A673 (cell line): ENCODE data around the gene SPRED2.

ENCODE experiments used
- CTCF ChIP-seq: fragments of 300-800, 200-600 bp; sonication (generic); conservative IDR thresholded peaks from 2 replicates; pipeline ENCODE4 v1.5.1; 2017; ENCODE audit warnings: low read depth, mild to moderate bottlenecking, antibody characterized with exemption, low read length, moderate library complexity, mixed read lengths
- EZH2 ChIP-seq: fragments of 200-600 bp; sonication (generic); IDR thresholded peaks from 2 replicates; pipeline ENCODE4 v1.6.1; 2017; ENCODE audit warnings: borderline replicate concordance, low read depth, mild to moderate bottlenecking, mixed read lengths, antibody characterized with exemption, low read length; ENCODE audit not compliant: poor library complexity, severe bottlenecking

- TF ChIP-seq EZH2, result no peak
- TF ChIP-seq CTCF, result no peak
Measured at GRCh38 chr2:65313954-65314256, 118.5 kb downstream of the SPRED2 start.
